OCI-LY7 (cell line): ENCODE data around the gene AJUBA.

ENCODE experiments used
- CTCF ChIP-seq: fragments of 200-600 bp; sonication (generic); conservative IDR thresholded peaks from 2 replicates; pipeline ENCODE4 v1.5.1; 2014; ENCODE audit warnings: mild to moderate bottlenecking, antibody characterized with exemption, low read length, moderate library complexity, mixed read lengths
- EZH2phosphoT487 ChIP-seq: fragments of 200-600 bp; sonication (generic); IDR thresholded peaks from 2 replicates; pipeline ENCODE4 v1.6.1; 2018; ENCODE audit warnings: low read depth, borderline replicate concordance, mild to moderate bottlenecking, mixed run types, antibody characterized with exemption, low read length, moderate library complexity, mixed read lengths

DNA sequence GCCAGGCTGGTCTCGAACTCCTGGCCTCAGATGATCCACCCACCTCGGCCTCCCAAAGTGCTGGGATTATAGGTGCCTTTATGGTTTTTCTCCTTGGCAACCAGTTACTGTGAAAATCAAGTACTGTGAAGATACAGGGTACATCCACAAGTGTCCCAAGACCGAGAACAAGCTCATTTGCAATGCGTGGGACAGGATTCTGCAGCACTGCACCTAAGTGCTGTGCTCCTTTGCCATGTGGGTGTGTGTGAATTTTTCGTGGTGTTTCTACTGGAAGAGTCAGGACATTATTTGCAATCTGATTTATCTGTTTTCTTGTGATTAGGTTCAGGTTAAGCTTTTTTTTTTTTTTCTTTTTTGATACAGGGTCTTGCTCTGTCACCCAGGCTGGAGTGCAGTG is 34.7 kb upstream of the AJUBA start:
- TF ChIP-seq CTCF = no peak
- no peak for TF ChIP-seq EZH2phosphoT487
